Fibroblast of skin of right biceps (primary cell): Measurements from ENCODE around the gene CACNA1E.

Source experiments
- DNase-seq: peaks from one replicate; pipeline ENCODE4 v3.0.0-alpha.2; 2013

CACNA1E gene

GRCh38 chr1:181714428-181714827, 231.1 kb downstream of the CACNA1E start:
- DNase-seq = no peak

DNA sequence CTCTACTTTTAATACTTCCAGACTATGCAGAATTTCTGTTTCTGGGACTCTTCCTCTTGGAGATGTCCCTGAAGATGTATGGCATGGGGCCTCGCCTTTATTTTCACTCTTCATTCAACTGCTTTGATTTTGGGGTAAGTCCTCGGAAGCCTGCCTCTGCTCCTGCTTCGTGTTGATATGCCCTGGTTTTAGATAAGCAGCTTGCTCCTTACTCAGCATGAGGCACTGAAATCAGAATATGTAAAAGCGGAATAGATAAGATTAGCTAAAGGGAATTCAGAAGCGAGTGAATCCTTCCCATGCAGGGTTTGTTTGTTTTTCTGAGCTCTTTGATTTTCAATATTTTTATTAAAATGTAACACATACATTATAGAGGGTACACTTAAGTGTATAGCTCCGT, 234.7 kb downstream of the CACNA1E start:
- DNase-seq = no peak

GRCh38 chr1:181726320-181727012, 243.1 kb downstream of the CACNA1E start:
- DNase-seq = no peak

DNA sequence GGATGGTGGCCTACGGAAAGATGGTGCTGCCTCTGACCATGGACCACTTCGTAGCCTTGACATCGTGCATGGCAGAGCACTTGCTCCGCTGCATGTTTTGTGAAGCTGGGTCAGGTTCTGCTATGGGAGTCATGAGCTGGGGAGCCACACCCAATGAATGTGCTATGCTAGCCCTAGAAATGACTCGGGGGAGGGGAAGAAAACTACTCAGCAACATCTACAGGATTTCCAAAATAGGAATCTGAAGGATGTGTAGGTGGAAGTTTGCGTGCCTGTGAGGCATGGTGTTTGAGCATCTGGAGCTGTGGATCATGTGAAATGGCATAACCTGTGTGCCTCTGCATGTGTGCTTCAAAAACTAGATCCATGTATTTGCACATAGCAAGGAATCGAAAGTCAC, 247.3 kb downstream of the CACNA1E start:
- DNase-seq = no peak

- DNase-seq = no peak
Measured at GRCh38 chr1:181732218-181732990, 249.1 kb downstream of the CACNA1E start.

GRCh38 chr1:181733486-181733885, 250.2 kb downstream of the CACNA1E start:
- DNase-seq = no peak

GRCh38 chr1:181737056-181737455, 253.7 kb downstream of the CACNA1E start:
- DNase-seq = no peak

GRCh38 chr1:181739214-181739613, 255.9 kb downstream of the CACNA1E start:
- DNase-seq = no peak

DNA sequence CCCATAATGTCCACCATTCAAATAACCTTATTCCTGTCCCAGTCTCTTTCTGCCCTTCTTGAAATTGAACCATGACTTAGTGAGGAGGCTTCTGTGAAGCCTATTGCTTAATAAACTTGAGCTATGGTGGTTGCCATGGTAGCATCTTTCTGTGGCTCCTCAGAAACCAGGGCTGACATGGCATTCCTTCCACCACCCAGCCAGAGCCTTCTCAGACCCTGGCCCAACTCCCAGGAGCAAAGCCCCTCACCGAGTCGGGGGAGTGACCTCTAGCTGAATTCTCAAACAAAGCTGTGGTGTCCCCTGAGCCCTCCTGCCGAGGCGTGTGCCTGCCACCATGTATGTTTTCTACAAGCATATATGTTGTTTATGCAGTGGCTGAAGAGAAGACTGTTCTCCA, 259.1 kb downstream of the CACNA1E start:
- no peak for DNase-seq

GRCh38 chr1:181743878-181744312, 260.6 kb downstream of the CACNA1E start:
- no peak for DNase-seq

- DNase-seq = no peak
Measured at GRCh38 chr1:181746224-181746623, 262.9 kb downstream of the CACNA1E start.

DNA sequence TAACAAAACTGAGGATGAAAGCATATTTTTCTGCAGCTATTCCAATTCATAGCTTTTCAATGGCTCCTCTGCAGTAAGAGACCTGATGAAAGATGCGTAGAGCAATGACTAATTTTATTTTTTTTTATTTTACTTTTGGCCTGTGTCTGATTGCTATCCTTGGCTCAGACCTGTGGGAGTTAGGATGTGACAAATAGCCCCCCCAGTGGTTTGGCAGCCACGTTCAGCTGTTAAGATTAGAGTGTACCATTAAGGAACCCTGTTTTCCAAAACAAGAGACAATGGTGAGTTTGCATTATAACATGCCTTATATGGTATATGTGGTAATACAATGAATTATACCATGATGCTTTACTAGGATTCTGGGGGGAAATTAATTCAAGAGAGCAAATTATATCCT, 264.7 kb downstream of the CACNA1E start:
- no peak for DNase-seq

- DNase-seq = no peak
Measured at GRCh38 chr1:181754103-181754502, 270.8 kb downstream of the CACNA1E start.

DNA sequence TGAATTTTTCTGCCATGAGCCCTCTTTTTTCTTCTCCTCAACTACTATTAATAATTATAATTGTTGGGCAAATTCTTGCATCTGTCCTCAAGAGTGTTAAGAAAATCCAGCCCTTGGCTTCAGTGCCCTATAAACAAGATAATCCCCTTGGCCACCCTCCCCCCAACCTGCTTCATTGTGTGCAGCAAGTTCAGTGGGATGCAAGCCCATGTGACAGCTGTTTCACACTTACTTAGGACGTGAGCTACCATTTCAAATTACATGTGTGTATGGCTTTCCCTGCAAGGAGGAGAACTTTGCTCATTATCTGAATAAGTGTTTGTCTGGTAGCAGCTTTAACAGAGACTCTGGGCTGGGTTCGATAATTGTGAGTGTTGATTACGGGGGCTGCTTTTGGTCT, 276.2 kb downstream of the CACNA1E start:
- DNase-seq = no peak

- DNase-seq = no peak
Measured at GRCh38 chr1:181763736-181764135, 280.4 kb downstream of the CACNA1E start.

GRCh38 chr1:181765451-181766026, 282.2 kb downstream of the CACNA1E start:
- no peak for DNase-seq

DNA sequence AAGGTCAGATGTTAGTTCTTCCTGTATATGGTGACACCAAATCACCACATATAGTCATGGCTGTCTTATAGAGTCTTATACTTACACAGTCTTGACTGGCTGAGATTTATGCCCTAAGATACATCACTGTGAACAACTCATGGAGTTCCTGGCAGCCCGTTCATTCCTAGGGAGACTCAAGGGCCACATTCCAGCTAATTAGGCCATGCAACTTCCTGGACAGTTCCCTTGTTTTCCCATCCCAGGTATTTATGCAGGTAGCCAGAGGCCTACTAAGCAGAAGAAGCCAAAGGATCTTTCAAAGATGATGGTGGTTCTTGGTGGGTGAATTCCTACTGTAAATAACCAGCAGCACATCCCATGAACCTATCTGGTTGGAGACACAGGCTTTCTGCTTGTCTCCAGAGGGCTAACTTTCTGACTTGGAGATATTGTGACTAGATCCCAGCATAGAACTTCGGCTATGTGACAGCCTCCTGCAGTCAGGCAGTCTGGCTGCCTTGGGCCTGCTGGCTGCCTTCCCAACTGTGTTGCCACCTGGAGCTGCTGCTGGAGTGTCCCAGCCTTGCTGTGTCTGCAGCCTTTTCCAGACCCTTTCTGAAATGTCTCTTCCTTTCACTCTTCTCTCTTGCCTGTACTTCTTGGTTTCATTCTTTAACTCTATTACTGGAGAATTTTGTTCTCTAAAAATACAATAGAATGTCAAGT, 283.8 kb downstream of the CACNA1E start:
- DNase-seq = no peak

- DNase-seq = no peak
Measured at GRCh38 chr1:181768211-181768929, 285.1 kb downstream of the CACNA1E start.

GRCh38 chr1:181768930-181769280, 285.6 kb downstream of the CACNA1E start:
- no peak for DNase-seq

- no peak for DNase-seq
Measured at GRCh38 chr1:181769846-181770245, 286.5 kb downstream of the CACNA1E start.

- DNase-seq = no peak
Measured at GRCh38 chr1:181772714-181773113, 289.4 kb downstream of the CACNA1E start.

GRCh38 chr1:181776044-181776443, 292.7 kb downstream of the CACNA1E start:
- no peak for DNase-seq

DNA sequence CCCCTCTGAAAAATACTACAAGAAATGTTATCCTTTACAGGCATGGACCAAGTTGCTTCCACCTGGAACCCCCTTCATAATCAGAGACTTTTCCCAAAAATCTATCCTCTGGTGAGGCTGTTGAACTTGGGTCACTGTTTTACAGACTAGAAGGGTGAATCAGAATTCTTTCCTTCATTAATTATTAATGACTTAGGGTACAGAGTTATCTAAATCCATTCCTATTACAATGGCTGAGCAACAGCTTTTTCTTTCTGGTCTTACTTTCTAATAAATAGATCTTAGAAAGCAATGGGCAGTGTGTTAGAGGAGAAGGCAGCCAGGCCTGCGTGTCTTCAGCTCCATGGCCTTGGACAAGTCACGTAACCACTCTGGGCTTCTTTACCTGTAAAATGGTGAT, 294.0 kb downstream of the CACNA1E start:
- DNase-seq = no peak
